Fibroblast of villous mesenchyme (primary cell): ENCODE data around the gene CDH26. TPM values are rescaled to one million over a fixed set of nuclear protein-coding genes. Genes with fewer than 3 reads are reported as not detected.

Experiments used
- DNase-seq: peaks from one replicate; pipeline ENCODE4 v3.0.0-alpha.2; 2010; ENCODE audit warnings: low read depth
- H3K4me3 ChIP-seq: 2 replicates; pipeline ENCODE4 v1.5.1; 2011; ENCODE audit warnings: low read depth, mild to moderate bottlenecking, low read length
- CTCF ChIP-seq: IDR thresholded peaks from 2 replicates; pipeline ENCODE4 v1.5.1; 2012; ENCODE audit warnings: low read depth, mild to moderate bottlenecking, low read length; ENCODE audit not compliant: insufficient read depth
- total RNA-seq: library from RNA; depleted of rRNA; stranded (reverse); fragments of >200 nt; gene quantifications from 2 replicates; pipeline ENCODE4 v1.2.3, GENCODE V29; 2012

Gene CDH26
- total RNA-seq, 1 donor = 0.86 TPM

- DNase-seq = no peak
- no peak overlapping the region for H3K4me3 ChIP-seq
- no peak for TF ChIP-seq CTCF
These were observed 50.0 kb downstream of the CDH26 start for GRCh38 chr20:60008130-60008808.

GRCh38 chr20:60009318-60009717 is 51.1 kb downstream of the CDH26 start:
- no peak for TF ChIP-seq CTCF
- DNase-seq = no peak
- no peak overlapping the region for H3K4me3 ChIP-seq

GRCh38 chr20:60009826-60010616 is 51.8 kb downstream of the CDH26 start:
- no peak for DNase-seq
- TF ChIP-seq CTCF = peak; percentile 27
- no peak overlapping the region for H3K4me3 ChIP-seq

GRCh38 chr20:60010689-60011458 is 52.7 kb downstream of the CDH26 start:
- no peak for DNase-seq
- no peak overlapping the region for H3K4me3 ChIP-seq
- no peak for TF ChIP-seq CTCF

GRCh38 chr20:60011512-60012507 is 53.6 kb downstream of the CDH26 start:
- no peak for TF ChIP-seq CTCF
- H3K4me3 ChIP-seq = no peak overlapping the region
- DNase-seq = no peak
